Activated CD8-positive, alpha-beta memory T cell treated with anti-CD3 and anti-CD28 coated beads, Interleukin-2, amount 50 U/mL, for 24 hours (primary cell): ENCODE data around the gene OR5A1.

ENCODE experiments used
- DNase-seq: peaks from one replicate; pipeline ENCODE4 v3.0.0-alpha.2; 2020; ENCODE audit errors: extremely low read depth

Gene OR5A1

DNA sequence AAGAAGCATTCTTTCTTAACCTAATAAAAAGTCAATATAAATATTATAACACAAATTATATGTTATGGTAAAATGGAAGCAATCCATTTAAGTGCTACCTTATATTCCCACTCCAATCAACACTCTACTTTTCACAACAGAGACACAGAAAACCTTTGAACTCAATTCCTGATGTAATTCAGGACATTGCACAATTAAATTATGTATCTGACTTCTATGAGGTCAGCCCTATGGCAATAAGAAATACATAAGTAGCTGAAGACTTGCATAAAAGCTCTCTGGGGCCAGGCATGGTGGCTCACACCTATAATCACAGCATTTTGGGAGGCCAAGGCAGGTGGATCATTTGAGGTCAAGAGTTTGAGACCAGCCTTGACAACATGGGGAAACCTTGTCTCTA, 43.6 kb downstream of the OR5A1 start:
- DNase-seq = no peak

DNA sequence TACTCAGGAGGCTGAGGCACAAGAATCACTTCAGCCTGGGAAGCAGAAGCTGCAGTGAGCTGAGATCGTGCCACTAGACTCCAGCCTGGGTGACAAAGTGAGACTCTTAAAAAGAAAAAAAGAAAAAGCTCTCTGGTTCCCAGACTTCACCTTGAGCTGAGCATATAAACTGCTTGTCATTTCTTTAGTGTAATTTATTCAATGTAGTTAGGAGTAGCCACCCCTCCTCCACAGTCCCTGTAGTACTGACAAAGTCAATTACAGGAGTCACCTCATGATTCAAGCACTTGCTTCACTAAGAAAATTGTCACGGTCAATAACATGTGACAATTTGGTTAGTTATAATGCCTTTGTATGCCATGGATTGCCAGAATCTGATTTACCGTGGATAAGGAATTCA, 44.1 kb downstream of the OR5A1 start:
- DNase-seq = no peak
